Osteoblast (primary cell): ENCODE results near the gene SZRD1. TPM values are rescaled to one million over a fixed set of nuclear protein-coding genes. Genes with fewer than 3 reads are reported as not detected.

Source experiments
- DNase-seq: peaks from one replicate; pipeline ENCODE4 v3.0.0; 2011; ENCODE audit warnings: low spot score, mixed read lengths; ENCODE audit not compliant: insufficient read length; ENCODE audit errors: missing footprints
- H2AFZ ChIP-seq: 2 replicates; pipeline ENCODE4 v1.6.0; 2011; ENCODE audit warnings: mild to moderate bottlenecking, low read length
- H3K27ac ChIP-seq: 2 replicates; pipeline ENCODE4 v1.5.1; 2011; ENCODE audit warnings: mild to moderate bottlenecking, low read depth, low read length, moderate library complexity
- H3K27me3 ChIP-seq: 2 replicates; pipeline ENCODE4 v1.6.0; 2012; ENCODE audit warnings: mild to moderate bottlenecking, control low read depth, inconsistent platforms, low read length, moderate library complexity; ENCODE audit not compliant: insufficient read depth
- H3K36me3 ChIP-seq: 2 replicates; pipeline ENCODE4 v1.5.1; 2011; ENCODE audit warnings: mild to moderate bottlenecking, low read length, control low read depth, moderate library complexity; ENCODE audit not compliant: insufficient read depth
- H3K4me1 ChIP-seq: 2 replicates; pipeline ENCODE4 v1.5.1; 2011; ENCODE audit warnings: mild to moderate bottlenecking, low read length, control low read depth, moderate library complexity; ENCODE audit not compliant: insufficient read depth
- H3K4me2 ChIP-seq: 2 replicates; pipeline ENCODE4 v1.6.0; 2011; ENCODE audit warnings: mild to moderate bottlenecking, low read length; ENCODE audit not compliant: insufficient read depth
- H3K4me3 ChIP-seq: fragments of 200-600 bp; sonication (generic); 3 replicates; pipeline ENCODE4 v1.5.1; 2012; ENCODE audit warnings: mild to moderate bottlenecking, low read length, inconsistent platforms; ENCODE audit not compliant: insufficient read depth
- H3K79me2 ChIP-seq: 2 replicates; pipeline ENCODE4 v1.6.0; 2012; ENCODE audit warnings: mild to moderate bottlenecking, low read length, control low read depth, inconsistent platforms; ENCODE audit not compliant: insufficient read depth
- H3K9me3 ChIP-seq: 2 replicates; pipeline ENCODE4 v1.5.1; 2011; ENCODE audit warnings: low read depth, low read length, control low read depth
- H4K20me1 ChIP-seq: 2 replicates; pipeline ENCODE4 v1.6.0; 2012; ENCODE audit warnings: mild to moderate bottlenecking, low read length, control low read depth; ENCODE audit not compliant: insufficient read depth
- CTCF ChIP-seq: IDR thresholded peaks from 2 replicates; pipeline ENCODE4 v1.5.1; 2011; ENCODE audit warnings: mild to moderate bottlenecking, low read depth, low read length, moderate library complexity; ENCODE audit errors: extremely low read depth
- total RNA-seq: library from RNA; depleted of rRNA; stranded (reverse); fragments of >200 nt; gene quantifications from 2 replicates; pipeline ENCODE4 v1.2.3, GENCODE V29; 2012

The SZRD1 gene
- total RNA-seq, 1 donor: 66.2 TPM

GRCh38 chr1:16374266-16374665, 7.2 kb downstream of the SZRD1 start:
- Histone ChIP-seq H4K20me1 (peaks cover 58% of the 10 kb centered on the region), H2AFZ (no peak overlapping the region), H3K9me3 (no peaks in the 10 kb centered on the region), H3K36me3 (peaks cover 6% of the 10 kb centered on the region), H3K27me3 (no peaks in the 10 kb centered on the region), H3K4me2 (no peak overlapping the region), H3K79me2 (peaks cover 96% of the 10 kb centered on the region), H3K27ac (peak overlapping the region; percentile 34), H3K4me3 (no peak overlapping the region), H3K4me1 (peaks cover 28% of the 10 kb centered on the region)
- no peak for TF ChIP-seq CTCF
- DNase-seq: no peak

GRCh38 chr1:16375521-16376340, 8.7 kb downstream of the SZRD1 start:
- Histone ChIP-seq H3K27me3 (no peaks in the 10 kb centered on the region), H2AFZ (no peak overlapping the region), H3K27ac (peak overlapping the region; percentile 75), H3K36me3 (peaks cover 1% of the 10 kb centered on the region), H3K9me3 (no peaks in the 10 kb centered on the region), H3K4me2 (peak overlapping the region; percentile 64), H4K20me1 (peaks cover 58% of the 10 kb centered on the region), H3K4me1 (peaks cover 28% of the 10 kb centered on the region), H3K4me3 (peak overlapping the region; percentile 42), H3K79me2 (peaks cover 96% of the 10 kb centered on the region)
- TF ChIP-seq CTCF: no peak
- DNase-seq: peak; percentile 44

GRCh38 chr1:16376971-16377370, 9.9 kb downstream of the SZRD1 start:
- Histone ChIP-seq H3K9me3 (no peaks in the 10 kb centered on the region), H2AFZ (no peak overlapping the region), H3K4me1 (peaks cover 24% of the 10 kb centered on the region), H3K36me3 (no peaks in the 10 kb centered on the region), H3K4me3 (no peak overlapping the region), H3K27ac (no peak overlapping the region), H3K27me3 (no peaks in the 10 kb centered on the region), H4K20me1 (peaks cover 57% of the 10 kb centered on the region), H3K4me2 (no peak overlapping the region), H3K79me2 (peaks cover 98% of the 10 kb centered on the region)
- no peak for TF ChIP-seq CTCF
- no peak for DNase-seq

- no peak overlapping the region for H3K4me3 ChIP-seq
- H3K27me3 ChIP-seq: no peaks in the 10 kb centered on the region
- DNase-seq: no peak
- H3K36me3 ChIP-seq: no peaks in the 10 kb centered on the region
- H3K4me2 ChIP-seq: no peak overlapping the region
- H3K4me1 ChIP-seq: peaks cover 12% of the 10 kb centered on the region
- H3K79me2 ChIP-seq: peaks cover 99% of the 10 kb centered on the region
- H3K27ac ChIP-seq: no peak overlapping the region
- no peaks in the 10 kb centered on the region for H3K9me3 ChIP-seq
- peaks cover 52% of the 10 kb centered on the region for H4K20me1 ChIP-seq
- TF ChIP-seq CTCF: no peak
- H2AFZ ChIP-seq: no peak overlapping the region
Measured at GRCh38 chr1:16378443-16378842, 11.4 kb downstream of the SZRD1 start.
